Caki2 (cell line): ENCODE data around the gene NRXN2. TPM values are rescaled to one million over a fixed set of nuclear protein-coding genes. Genes with fewer than 3 reads are reported as not detected.

Experiments
- DNase-seq: peaks from one replicate; pipeline ENCODE4 v3.0.0-alpha.2; 2015; ENCODE audit warnings: low read depth
- in situ Hi-C: cut with HindIII; loops from 2 replicates; pipeline ENCODE4 v1.10.0; 2016; ENCODE audit warnings: low sequenced_read_pairs, low pct_unique_long_range_greater_than_20kb, mixed read lengths
- total RNA-seq: library from RNA; depleted of rRNA; stranded (reverse); fragments of >200 nt; shearing (Covaris generic); gene quantifications from 2 replicates; pipeline ENCODE4 v1.2.3, GENCODE V29; 2014; ENCODE audit warnings: low replicate concordance; rRNA removed

The NRXN2 gene
- total RNA-seq, 1 experiment from 2014 or later, result 2.2 TPM

DNA sequence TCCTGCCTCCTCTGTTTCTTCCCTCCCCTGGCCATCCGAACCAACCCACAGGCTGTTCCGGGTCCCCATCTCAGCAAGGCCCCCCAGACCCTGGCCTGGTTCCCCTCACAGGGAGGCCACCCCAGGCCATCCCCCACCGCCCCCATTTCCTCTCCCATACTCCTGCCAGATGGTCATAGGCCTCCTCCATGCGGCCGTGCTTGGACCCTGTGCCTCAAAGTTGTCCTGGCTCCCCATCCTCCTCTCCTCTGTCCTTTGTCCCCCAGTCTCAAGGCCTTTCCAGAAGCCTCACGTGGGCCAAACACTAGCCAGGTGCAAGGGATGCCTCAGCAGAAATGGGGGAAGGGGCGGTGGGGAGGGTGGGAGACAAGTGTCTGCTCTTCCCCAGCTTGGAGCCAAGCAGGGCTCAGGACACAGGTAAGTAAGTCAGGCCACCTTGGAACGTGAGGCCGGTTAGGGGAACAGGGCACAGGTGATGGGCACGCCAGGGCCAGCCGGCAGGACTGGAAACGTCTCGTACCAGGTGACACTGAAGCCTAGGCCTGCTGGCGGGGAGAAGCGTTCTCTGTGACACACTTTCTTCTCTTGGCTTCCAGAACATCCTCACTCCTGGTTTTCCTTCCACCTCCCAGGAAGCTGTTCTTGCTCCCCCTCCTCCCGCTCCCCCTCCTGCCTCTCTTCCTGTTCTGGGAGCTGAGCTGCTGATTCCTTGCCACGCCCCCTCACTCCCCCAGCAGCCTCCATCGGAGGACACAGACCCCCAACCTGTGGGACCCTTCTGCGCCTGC, 163.5 kb downstream of the NRXN2 start:
- no peak for DNase-seq
- in situ Hi-C loops, result no loop called here

DNA sequence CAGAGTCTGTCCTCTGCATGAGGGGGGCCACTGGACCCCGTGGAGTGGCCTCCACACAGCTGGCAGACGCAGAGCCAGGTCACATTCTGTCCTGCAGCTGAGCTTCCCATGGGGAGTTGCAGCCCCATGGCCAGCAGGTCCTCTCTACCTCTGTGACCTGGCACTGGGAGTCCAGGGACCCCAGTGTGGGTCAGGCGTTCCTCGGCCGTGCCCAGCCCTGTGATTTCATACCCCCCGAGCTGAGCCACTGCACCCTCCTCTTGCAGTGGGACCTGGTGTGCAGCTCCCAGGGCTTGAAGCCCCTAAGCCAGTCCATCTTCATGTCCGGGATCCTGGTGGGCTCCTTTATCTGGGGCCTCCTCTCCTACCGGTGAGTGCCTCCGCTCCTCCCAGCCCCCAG, 164.1 kb downstream of the NRXN2 start:
- in situ Hi-C loops, result no loop called here
- DNase-seq, result no peak

DNA sequence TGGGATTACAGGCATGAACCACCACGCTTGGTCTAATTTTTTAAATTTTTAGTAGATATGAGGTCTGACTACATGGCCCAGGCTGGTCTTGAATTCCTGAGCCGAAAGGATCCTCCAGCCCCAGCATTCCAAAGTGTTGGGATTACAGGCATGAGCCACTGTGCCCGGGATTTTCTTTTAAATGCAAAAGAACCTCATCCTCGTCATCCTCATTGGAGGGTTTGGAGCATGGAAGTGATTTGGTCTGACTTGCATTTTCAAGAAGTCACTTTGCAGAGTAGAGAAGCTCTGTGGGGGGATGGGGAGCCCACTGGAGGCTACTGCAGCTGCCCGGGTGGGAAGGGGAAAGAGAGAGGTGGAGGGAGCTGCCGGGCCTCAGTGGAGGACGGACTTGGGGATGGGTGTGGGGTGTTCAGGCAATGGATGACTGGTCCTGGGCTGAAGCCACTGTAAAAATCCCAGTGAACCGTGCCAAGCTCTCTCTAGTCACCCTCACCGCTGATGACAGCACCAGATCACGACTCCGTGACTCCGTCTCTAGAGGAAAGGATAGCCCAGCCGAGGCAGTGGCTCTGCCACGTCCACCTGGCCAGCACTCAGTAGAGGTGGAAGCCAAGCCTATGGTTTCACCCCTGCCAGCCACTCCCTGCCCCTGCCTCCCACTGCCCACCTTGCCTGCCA, 164.8 kb downstream of the NRXN2 start:
- peak; percentile 77 for DNase-seq
- in situ Hi-C loops, result no loop called here

DNA sequence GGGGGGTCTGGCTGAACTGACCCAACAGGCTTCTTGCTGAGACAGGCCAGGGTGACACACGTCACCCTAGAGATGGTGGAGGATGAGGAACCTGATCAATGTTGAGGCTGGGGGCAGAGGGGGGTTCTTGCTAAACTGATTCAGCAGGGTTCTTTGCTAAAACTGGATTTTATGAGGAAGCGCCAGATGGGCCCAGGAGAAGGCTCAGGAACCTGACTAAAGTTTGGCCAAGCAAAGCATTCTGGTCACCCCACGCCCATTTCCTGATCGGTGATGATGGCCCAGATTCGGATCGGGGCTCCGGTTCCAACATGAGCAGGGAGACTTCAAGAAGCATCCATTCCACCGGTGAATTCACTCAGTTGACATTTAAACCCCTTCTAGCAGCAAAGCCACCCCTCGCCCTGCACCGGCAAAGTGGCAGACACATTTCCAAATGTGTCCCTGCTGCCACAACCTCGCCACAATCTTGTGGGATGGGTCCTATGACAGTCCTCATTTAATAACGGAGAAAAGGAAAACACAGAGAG, 166.2 kb downstream of the NRXN2 start:
- in situ Hi-C loops, result no loop called here
- no peak for DNase-seq

Other genes starting within 250 kb of the NRXN2 start
- 0.09 and 0.81 TPM in 2 replicates for gene SLC22A11, start 167.3 kb downstream of the NRXN2 start, total RNA-seq
- gene SLC22A12, start 132.0 kb downstream of the NRXN2 start, total RNA-seq, result not detected in 2 replicates
- not detected in 2 replicates for gene RASGRP2, start 20.9 kb upstream of the NRXN2 start, total RNA-seq
- gene PYGM, start 36.8 kb upstream of the NRXN2 start, total RNA-seq, result 0.23 TPM in 1 of 2 replicates, not detected in the other
- 43.2 and 95.5 TPM in 2 replicates for gene SF1, start 55.3 kb upstream of the NRXN2 start, total RNA-seq
- gene MAP4K2, start 80.0 kb upstream of the NRXN2 start, total RNA-seq, result 12.9 and 14.4 TPM in 2 replicates
- 5.3 and 5.4 TPM in 2 replicates for gene MEN1, start 87.4 kb upstream of the NRXN2 start, total RNA-seq
- 0.12 and 1.1 TPM in 2 replicates for gene CDC42BPG, start 121.5 kb upstream of the NRXN2 start, total RNA-seq
- gene EHD1, start 155.4 kb upstream of the NRXN2 start, total RNA-seq, result 53.4 and 68.3 TPM in 2 replicates
- 4.8 and 11.1 TPM in 2 replicates for gene ATG2A, start 194.0 kb upstream of the NRXN2 start, total RNA-seq
- 13.2 and 16.0 TPM in 2 replicates for gene PPP2R5B, start 201.5 kb upstream of the NRXN2 start, total RNA-seq
- gene GPHA2, start 212.7 kb upstream of the NRXN2 start, total RNA-seq, result not detected in 2 replicates
- 0.38 TPM in 1 of 2 replicates, not detected in the other for gene MAJIN, start 248.9 kb upstream of the NRXN2 start, total RNA-seq